GM19240 (cell line): ENCODE data around the gene JAG1.
A peak's percentile ranks its signal among the peaks of the same experiment; 100 is the strongest.

Experiments used
- DNase-seq: peaks from one replicate; pipeline ENCODE4 v3.0.0; 2011; ENCODE audit warnings: low spot score; ENCODE audit not compliant: insufficient read length

The JAG1 gene

DNA sequence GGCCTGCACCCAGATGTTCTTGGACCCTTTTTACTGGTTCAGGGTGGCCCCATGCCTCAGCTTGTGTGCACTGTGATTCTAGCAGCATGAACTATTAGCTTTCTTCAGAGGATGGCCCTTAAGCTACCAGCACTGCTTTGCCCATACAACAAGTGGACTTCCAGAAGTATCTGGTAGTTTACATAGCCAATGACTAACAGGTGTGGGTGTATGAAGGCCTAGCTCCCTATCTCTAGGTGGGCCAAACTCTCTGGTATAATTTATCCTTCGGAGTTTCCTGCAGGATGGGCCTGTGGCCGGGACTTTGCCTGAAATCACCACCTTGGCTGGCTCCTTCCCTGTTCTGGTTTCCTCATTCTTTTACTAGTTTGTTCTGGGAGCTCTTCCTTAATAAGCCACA, 26.1 kb upstream of the JAG1 start:
- DNase-seq: no peak

DNA sequence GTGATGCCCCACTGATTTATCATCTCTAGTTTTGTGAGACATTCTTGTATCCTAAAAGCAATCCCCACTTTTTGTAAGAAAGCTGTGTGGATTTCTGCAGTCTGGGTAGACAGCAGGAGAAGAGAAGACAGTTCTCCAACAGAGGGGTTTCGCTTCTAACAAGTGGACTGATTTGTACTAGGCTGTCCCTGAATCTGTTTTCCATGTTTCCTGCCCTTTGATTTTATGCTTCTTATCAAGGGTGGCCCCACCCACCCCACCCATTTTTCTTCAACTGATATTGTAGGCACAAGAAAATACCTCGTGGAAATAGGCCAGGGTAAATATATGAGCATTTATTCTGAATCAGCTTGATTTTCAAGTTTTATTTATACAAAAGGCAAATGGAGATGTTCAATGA, 25.7 kb upstream of the JAG1 start:
- no peak for DNase-seq

DNA sequence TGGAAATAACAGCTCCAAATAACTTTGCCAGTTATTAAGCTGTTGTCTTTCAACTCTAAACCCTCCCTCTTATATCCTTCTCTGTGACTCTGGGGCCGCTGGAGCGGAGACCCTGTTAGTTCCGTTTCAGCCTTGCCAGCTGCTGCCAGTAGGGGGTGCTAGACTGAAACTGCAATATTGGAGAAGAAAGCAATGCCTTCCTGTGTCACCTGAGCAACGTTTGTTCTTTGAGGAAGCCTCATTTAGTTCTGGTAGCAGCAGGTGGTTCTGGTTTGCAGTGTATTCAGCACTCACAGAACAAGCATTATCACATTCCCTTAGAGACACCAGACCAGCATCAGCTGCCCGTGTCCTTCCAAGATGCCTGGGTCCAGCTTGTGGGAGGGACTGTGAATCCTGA, 22.9 kb upstream of the JAG1 start:
- peak; percentile 9 for DNase-seq

DNA sequence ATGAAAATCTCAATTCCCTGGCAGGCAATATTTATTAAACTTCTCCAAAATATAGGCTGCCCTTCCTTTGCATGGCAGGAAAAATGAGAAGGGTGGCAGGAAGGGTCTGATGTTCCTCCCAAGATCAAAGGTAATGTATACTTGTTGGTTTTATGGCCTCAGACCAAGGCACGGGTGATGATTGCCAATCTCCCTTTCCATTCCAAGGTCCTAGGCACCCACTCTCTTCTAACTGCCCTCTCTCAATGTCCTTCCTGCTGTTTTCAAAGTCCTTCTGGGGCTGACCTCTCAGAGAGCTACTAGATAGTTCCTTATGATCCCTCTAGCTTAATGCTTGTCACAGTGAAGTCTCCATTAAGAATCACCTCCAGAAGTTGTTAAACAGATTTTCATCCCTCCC, 15.6 kb upstream of the JAG1 start:
- no peak for DNase-seq

DNA sequence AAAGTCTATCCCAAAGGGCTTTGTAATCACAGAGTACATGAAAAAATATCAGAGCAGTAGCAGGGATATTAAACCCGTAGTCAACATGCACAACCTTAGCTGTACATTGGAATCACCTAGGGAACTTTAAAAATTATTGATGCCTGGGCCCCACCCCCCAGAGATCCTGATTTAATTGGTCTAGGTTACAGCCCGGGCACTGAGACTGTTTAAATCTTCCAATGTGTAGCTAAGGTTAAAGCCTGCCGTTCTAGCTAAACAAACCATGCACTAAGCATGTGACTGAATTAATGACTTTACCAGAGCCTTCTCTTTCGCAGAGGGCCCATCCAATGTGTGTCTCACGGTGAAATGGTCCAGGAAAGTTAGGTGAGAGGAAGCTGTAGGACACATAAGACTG, 14.1 kb upstream of the JAG1 start:
- DNase-seq: no peak

DNA sequence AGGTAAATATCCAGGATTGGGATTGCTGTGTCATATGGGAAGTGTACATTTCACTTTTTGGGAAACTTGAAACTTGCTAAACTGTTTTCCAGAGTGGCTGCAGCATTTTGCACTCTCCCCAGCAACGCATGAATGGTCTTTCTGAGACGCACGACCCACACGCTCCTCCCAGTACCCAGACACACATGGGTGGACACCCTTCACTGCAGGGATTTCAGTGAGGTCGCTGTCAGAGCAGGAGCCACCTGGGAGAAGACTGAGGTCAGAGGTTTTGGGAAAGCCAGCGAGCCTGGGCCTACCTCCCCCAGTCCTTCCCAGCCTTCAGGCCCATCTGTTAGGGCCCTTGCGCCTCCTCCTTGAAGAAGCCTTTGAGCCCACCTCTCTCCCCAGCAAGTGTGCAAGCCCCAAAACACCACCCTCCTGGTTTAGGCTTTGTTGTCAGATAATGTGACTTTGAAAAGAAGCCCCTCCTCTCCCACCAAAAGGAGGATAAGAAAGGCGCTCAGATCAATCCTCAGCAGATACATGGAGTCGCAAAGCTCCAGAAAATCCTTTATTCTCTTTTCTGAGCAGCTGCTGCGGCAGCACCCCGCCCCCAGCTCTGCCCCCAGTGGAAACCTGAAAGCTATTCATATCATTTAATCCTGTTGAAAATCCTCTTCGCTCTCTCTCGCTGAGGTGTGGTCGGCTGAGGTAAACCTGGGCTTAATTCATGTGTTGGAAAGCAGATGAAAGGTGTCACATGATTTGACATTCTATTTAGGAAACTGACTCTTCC, 12.7 kb upstream of the JAG1 start:
- no peak for DNase-seq

DNA sequence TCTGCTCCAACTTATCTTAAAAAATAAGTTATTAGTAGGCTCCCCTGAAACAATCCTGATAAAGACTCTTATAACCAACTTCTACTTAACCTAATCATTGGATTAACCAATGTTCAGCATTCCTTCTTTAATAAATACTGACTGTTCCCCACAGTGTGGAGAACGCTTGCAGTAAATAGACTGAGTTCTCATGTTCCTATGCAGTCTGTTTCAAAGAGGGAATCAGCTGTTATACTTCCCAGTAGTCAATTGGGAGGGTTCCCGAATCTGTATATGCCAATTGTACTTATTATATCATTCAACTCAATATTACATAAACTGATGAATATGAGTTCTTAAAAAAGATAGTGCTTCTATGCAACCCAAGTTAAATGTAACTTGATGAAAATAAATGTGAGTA, 9.7 kb upstream of the JAG1 start:
- DNase-seq: no peak

DNA sequence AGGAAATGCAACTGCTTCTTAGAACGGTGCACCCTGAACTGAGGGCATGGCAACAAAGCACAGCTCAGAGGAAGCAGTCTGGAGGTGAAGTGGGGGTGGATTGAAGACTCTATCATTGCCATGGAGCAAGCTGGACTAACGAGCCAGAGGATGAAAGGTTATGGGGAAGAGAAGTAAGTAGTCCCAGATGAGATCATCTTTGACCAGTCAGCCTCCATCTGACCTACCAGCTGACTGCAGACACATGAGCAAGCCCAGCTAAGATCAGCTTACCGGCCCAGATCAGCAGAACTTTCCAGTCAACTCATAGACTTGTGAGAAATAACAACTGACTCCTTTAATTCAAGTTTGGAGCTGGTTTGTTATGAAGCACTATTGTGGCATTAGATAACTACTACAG, 9.1 kb upstream of the JAG1 start:
- no peak for DNase-seq

DNA sequence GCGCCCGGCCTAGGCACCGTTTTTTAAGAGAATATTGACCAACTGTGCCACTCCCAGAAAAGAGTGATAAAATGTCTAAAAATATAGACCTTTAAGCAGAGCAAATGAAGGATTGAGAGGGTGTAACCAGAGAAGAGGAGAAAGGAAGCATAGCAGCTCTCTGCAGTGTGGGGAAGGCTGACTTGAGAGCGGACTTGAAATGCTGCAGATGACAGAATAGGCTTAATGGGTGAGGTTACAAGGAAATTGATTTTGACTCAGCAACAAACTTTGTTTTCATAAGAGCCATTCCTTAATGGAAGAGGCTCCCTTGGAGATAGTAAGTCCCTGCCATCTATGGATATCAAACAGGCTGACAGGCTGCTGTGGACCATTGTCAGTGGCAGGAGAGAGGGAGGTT, 7.7 kb upstream of the JAG1 start:
- DNase-seq: no peak

DNA sequence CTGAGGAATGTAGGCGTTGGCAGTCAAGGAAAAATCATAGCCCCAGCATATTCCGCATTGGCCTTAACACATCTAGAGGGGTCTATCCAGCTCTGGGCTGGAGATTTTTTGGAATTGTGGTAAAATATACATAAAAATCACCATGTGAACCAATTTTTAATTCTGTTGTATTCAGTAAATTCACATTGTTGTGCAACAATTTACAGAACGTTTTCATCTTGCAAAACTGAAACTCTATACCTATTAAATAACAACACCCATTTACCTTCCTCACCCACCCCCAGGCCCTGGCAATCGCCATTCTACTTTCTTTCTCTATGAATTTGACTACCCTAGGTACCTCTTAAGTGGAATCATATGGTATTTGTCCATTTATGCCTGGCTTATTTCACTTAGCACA, 6.8 kb upstream of the JAG1 start:
- DNase-seq: no peak

DNA sequence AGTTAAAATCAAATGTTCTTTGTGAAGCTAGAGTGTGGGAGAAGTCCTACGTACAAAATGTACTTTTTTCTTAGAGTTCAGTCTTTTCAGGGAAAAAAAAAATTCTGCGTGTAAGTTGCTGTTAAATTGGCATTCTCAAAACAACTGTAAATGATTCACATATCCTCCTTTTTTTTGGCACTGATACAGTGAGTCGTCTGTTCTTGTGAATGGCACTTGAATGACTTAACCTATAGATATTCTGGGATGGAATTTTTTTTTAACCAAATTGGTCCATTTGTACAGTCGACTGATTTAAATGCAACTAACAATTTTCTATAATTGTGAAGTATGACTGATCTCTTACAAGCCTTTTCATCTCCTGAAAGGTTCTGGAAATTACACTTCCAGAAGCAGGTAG, 5.5 kb upstream of the JAG1 start:
- no peak for DNase-seq

DNA sequence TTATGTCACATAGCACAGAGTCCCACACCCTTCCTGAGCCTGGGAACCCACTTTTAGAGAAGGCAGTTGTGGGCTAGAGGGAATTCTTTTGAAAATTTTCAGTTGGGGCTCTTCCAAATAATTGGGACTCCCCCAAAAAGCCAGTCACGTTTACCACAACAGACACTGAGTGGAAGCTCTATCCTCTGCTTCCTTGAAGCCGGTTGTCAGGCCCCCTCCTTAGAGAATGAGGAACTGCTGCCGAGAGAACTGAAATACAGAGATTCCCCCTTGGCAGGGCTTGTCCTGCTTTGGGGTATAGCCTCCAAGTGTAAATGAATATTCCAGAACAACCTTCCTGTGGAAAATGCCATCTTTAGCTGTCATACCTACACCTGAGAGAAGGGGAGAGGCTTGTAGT, 2.7 kb upstream of the JAG1 start:
- DNase-seq: no peak

DNA sequence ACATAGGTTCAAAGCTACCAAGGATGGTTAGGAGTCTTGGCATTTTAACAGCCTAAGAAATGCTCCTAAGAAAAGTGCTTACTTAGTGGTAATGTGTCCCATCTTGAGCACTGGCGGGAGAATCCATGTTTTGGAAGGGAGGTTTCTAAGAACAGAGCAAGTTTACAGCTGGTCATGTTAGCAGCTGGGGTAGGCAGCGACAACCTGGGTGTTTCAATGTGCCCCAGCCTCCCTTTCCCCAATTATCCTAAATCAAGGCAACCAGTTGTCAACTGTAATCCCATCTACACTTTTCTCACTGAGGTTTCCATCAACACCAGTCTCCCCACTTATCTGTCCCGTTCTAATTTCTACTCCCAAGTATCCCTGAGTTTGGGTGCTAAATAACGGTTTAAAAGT, 1.6 kb upstream of the JAG1 start:
- DNase-seq: no peak

DNA sequence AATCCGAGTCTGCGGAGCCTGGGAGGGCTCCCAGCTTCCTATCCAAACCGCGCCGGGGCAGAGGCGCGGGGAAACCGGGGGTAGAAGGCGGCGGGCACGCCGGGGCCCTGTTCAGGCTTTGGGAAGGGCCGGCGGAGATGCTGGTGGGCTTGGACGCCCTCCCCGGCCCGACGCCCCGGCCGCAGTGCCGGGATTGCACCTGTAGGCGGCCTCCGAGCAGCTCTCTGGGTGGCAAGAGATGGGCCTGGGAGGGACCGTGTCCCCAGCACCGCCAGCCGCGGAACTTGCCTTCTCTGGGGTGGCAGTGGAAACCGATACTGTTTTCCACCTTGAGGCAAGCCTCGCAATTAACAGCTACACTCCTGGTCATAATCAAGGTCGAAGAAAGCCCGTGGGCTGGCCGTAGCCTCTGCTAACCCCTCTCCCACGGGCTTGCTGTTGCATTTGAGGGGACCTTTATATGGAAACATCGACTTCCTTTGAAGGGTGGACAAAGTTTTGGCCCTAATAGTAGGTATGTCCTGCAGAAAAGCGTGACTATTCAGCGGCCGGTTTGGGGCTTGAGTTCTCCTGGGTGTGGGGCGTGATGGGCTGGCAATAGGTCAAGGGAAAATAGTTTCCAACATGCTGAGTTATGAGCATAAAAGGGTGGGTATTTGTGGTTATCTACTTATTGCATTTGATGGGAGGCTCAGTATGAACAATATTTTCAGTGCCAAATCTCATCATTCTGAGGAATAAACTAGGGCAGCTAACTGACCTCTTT, 1.1 kb upstream of the JAG1 start:
- peak; percentile 50 for DNase-seq

DNA sequence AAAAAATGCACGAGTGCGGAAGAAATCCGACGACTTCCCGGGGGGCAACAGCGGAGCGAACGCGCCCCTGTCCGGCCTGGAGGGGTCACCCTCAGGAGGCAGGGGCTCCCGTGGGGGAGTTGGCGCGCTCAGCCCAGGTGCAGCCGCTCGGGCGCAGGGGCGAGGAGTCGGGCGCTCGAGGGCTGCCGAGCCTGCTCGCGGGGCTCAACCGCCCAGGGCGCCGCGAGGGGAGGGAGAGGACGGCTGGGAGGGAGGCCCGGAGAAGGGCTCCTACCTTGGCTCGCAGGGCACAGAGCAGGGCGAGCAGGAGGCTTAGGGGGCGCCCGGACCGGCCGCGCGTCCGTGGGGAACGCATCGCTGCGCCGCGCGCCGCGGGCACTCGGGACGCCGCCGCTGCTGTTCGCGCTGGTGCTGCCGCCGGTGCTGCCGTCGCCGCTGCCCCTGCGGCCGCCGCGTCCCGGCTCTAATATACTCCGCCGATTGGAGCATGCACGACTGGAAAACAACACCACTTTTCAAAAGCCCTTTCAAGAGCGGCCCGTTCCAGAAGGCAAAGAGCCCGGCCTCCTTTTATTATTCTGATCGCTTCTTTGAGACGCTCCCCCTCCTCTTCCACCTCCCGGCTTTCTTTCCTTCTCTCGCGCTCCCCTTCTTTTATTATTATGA, 490 bp downstream of the JAG1 start:
- no peak for DNase-seq

DNA sequence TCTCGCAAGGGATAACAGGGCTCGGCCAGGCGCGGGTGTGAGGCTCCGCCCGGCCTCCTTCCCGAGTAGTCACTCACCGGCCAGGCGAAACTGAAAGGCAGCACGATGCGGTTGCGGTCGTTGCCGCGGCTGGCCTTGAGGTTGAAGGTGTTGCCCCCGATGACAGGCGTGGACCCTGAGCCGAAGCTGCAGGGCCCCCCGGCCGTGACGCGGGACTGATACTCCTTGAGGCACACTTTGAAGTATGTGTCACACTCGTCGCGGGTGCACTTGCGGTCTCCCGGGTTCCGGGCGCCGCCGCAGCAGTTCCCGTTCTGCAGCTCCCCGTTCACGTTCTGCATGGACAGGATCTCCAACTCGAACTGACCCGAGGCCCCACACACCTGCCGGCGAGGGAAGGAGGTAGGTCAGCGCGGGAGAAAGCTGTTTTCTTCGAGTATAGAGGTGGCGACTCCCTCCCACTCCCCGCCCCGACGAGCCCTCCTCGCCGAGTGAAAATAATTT, 1.1 kb downstream of the JAG1 start:
- no peak for DNase-seq

DNA sequence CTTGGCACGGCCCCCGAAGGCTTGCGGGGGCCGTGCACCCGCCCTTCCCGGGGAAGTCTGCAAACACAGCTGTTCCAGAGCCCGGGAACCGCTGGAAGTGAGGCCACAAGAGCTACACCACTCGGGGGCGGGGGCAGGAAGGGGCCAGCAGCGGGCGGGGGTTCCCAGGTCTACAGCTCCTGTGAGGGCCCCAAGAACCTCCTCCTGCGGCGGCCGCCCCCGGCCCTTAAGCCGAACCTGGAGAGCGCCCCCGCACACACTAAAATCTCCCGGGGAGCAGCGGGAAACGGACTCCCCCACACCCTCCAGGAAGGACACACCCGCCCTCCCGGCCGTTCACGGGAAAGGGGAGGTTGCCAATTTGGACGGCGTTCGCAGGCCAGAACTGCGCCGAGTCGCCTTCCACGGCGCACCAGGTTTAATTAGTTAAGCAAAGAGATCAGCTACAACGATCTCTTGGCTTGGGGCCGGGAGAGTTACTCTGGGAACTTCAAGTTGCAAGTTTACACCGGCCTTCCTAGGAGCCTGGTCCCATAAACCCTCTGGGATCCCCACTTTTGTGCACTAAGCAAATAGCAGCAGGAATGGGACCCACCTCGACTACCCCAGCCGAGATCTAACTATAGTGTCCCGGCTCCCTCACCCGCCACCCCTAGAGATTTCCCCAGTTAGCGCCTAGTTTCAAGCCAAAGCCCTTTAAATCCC, 1.7 kb downstream of the JAG1 start:
- no peak for DNase-seq

DNA sequence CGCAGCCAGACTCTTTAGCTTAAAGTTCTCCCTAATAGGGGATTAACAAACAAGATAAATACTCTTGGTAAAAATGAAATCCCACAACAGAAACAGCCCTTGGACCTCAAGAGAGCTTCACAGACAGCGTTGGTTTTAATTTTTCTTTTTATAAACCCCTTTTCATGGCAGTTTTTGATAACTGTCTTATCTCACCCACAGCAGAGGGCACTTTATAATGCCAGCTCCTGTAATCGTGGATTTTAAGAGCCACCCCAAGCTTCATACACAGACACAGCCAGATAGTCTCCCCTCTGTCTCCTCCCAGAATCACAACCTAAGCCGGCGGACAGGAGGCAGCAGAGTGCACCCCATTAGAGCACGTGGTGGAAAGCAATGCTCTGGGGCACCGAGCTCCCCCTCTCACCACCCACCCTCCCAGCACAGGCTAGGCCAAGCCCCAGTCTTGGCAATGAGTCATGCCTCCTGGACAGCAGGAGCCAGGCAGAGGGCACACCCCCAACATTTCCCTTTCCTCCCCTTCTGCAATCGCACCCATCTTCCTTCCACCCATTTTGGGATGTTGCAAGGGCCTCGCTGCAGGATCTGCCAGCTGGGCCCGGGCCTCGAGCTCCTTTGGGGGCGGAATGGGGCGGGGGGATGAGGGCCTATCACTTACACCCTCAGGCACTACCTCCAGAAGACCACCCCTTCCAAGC, 2.4 kb downstream of the JAG1 start:
- peak; percentile 38 for DNase-seq

DNA sequence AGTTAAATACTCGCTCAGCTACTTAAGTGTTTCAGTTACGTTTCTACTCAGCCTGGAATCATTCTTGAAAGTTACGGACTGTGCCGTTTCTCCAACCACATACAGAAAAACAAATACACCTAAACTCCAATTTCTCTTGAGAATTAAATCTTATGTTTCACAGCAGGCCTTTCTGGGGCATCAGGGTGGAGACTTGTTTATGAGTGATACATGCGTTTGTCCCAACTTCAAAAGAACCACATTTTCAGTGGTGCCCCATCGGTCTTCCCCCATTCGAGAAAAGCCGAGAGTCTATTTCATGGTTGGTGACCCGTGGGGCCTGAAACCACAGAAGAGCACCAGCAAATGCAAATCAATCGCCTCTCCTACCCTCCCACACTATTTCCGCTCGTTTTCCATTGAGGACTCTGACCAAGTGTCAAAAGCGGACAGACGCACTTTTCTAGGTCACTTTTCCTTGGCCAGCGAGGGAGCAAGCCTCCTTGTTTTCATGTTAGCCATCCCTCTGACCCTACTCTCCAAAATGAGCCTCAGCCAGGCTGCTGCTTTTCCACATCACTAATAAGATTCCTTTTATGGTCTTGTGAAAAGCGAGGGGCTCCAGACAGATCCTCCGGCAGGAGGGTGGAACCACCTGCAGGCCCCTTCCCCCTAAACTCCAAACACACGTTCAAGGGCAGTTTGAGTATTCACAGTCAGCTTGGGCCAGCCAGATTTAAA, 3.1 kb downstream of the JAG1 start:
- peak; percentile 51 for DNase-seq

DNA sequence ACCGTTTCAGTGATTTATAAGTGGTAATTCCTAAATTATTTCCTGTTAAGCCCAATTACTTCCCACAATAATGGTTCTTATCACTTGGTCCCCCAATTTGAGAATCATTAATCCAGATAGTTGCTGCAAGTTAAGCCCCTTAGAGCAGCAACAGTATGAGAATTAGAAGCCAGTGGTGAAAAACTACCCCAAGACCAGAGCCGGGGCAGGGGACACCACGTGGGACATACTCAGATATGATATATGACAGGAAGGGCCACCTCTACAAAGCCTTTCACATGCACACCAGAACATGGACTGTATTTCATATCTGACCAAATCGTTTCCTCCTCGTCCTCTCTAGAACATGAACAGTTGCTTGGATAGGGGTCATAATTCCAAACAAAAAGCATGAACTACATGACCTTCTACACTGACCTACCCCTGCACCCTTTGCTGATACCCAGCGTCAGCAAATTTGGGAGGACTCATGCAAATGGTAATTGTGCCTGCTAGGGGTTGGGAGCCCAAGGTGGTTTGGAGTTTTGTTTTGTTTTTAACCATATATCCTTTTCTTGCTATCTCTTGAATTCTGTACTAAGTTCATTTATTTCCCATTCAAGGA, 3.9 kb downstream of the JAG1 start:
- DNase-seq: no peak
